ENCODE results near the gene DNAJC10.

DNA sequence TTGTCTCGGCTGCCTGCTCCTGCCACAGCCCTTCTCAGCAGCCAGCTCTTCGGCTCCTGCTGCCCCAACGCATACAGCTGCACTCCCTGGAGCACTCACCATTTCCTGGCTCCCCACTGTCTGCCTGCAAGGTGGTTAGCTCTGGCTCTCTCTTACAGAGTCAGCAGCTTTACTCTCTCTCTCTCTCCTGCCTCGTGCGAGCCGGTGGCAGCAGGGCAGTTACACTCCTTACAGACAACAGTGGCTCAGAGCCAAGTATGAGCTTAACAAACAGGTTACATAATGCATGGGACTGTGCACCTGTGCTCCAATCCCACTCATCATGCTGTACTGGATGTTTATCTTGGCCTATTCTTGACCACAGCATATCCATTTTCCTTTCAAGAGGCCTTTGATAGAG, 47.4 kb upstream of the DNAJC10 start:
- TF ChIP-seq, protein P1, sequence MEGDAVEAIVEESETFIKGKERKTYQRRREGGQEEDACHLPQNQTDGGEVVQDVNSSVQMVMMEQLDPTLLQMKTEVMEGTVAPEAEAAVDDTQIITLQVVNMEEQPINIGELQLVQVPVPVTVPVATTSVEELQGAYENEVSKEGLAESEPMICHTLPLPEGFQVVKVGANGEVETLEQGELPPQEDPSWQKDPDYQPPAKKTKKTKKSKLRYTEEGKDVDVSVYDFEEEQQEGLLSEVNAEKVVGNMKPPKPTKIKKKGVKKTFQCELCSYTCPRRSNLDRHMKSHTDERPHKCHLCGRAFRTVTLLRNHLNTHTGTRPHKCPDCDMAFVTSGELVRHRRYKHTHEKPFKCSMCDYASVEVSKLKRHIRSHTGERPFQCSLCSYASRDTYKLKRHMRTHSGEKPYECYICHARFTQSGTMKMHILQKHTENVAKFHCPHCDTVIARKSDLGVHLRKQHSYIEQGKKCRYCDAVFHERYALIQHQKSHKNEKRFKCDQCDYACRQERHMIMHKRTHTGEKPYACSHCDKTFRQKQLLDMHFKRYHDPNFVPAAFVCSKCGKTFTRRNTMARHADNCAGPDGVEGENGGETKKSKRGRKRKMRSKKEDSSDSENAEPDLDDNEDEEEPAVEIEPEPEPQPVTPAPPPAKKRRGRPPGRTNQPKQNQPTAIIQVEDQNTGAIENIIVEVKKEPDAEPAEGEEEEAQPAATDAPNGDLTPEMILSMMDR (IDR thresholded peaks at IDR 0.05) = no peak
- TF ChIP-seq EZH2phosphoT487 (IDR thresholded peaks at IDR 0.05) (no peak), EZH2 (IDR thresholded peaks at IDR 0.05) (no peak)

Data from neural progenitor cell (in vitro differentiated cells).